ENCODE results near the gene TYW5.

DNA sequence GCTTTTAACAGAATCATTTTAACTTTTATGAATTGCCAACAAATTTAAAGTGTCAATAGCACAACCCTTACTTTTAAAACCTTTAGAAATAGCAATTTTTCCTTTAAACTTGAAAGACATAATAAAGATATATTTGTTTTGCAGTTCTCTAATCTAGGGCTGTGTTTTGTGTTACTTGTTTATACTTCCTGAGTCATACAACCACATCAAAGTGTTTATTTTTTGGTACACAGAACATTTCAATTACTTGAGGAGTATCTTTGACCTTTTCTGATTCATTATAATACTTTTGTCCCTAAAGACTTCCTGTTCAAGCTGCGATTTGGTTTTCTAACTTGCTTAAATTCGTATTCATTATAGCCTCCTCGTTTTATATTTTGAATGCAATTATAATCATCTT is 21.8 kb downstream of the TYW5 start:
- TF ChIP-seq, protein P1, sequence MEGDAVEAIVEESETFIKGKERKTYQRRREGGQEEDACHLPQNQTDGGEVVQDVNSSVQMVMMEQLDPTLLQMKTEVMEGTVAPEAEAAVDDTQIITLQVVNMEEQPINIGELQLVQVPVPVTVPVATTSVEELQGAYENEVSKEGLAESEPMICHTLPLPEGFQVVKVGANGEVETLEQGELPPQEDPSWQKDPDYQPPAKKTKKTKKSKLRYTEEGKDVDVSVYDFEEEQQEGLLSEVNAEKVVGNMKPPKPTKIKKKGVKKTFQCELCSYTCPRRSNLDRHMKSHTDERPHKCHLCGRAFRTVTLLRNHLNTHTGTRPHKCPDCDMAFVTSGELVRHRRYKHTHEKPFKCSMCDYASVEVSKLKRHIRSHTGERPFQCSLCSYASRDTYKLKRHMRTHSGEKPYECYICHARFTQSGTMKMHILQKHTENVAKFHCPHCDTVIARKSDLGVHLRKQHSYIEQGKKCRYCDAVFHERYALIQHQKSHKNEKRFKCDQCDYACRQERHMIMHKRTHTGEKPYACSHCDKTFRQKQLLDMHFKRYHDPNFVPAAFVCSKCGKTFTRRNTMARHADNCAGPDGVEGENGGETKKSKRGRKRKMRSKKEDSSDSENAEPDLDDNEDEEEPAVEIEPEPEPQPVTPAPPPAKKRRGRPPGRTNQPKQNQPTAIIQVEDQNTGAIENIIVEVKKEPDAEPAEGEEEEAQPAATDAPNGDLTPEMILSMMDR (IDR thresholded peaks at IDR 0.05; ENCODE audit: low read depth, low read length, poor library complexity, severe bottlenecking): no peak
- TF ChIP-seq EZH2phosphoT487 (IDR thresholded peaks at IDR 0.05; ENCODE audit: borderline replicate concordance, low read length): no peak
